GM12874 (cell line): ENCODE results near the gene FGF7.

ENCODE experiments used
- TF ChIP-seq, protein P1 (sequence below): IDR thresholded peaks from 2 replicates; pipeline ENCODE4 v1.5.1; 2011; ENCODE audit warnings: low read depth, mild to moderate bottlenecking, control low read depth, low read length, moderate library complexity; ENCODE audit not compliant: insufficient read depth

The FGF7 gene

DNA sequence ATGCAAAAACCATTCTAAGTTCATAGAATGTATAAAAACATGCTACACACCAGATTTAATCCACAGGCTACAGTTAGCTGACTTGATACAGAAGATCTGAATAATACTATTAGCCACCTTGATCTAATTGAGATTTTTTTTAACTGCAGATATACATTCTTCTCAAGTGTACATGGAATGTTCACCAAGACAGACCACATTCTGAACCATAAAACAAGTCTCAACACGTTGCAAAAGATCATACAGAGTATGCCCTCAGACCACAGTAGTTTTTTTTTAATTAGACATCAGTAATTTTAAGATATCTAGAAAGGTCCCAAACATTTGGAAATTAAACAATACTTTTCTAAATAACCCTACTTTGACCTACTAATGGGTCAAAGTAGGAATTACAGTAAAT, 83.3 kb downstream of the FGF7 start:
- TF ChIP-seq, protein P1, sequence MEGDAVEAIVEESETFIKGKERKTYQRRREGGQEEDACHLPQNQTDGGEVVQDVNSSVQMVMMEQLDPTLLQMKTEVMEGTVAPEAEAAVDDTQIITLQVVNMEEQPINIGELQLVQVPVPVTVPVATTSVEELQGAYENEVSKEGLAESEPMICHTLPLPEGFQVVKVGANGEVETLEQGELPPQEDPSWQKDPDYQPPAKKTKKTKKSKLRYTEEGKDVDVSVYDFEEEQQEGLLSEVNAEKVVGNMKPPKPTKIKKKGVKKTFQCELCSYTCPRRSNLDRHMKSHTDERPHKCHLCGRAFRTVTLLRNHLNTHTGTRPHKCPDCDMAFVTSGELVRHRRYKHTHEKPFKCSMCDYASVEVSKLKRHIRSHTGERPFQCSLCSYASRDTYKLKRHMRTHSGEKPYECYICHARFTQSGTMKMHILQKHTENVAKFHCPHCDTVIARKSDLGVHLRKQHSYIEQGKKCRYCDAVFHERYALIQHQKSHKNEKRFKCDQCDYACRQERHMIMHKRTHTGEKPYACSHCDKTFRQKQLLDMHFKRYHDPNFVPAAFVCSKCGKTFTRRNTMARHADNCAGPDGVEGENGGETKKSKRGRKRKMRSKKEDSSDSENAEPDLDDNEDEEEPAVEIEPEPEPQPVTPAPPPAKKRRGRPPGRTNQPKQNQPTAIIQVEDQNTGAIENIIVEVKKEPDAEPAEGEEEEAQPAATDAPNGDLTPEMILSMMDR: no peak

DNA sequence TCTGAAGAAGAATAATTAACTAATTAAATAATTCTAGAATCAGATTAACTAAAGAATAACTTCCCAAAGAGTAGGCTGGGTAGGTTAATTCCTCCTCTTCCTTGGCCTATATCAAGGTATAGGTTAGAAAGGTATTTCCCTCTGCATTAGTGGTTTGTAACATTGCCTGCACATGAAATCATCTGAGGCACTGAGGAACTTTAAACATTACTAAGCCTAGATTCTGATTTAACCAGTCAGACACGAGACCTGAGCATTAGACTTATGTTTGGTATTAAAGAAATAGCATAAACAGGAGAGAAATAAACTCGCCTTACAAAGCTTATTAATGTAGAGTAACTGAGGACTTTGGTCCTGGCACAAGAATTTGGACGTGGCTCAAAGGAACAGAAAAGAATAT, 84.2 kb downstream of the FGF7 start:
- TF ChIP-seq, protein P1: no peak

DNA sequence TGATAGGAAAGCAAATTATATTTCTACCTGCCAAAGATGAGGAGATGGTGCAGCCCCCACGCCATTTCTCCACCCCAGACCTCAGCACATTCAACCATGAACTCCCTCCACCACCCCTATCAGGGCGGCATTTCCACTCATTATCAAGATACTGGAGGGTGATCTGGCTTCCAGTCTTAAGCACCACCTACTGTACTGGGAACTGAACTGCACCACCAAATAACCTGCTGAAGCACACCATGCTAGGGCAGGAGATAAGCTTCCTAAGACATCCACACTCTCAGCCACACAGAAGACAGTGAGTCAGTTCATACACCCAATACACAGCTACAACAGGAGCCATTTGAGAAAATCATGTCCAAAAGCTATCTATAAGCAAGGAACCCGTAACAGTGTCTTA, 98.8 kb downstream of the FGF7 start:
- TF ChIP-seq, protein P1: no peak

DNA sequence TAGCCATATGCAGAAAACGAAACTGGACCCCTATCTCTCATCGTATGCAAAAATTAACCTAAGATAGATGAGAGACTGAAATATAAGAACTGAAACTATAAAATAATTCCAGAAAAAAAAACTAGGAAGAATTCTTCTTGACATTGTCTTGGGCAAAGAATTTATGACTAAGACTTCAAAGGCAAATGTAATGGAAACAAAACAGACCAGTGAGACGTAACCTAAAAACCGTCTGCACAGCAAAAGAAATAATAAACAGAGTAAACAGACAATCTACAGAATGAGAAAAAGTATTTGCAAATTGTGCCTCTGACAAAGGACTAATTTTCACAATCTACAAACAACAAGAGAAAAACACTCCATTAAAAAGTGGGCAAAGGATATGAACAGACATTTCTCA, 105.2 kb downstream of the FGF7 start:
- TF ChIP-seq, protein P1: no peak

DNA sequence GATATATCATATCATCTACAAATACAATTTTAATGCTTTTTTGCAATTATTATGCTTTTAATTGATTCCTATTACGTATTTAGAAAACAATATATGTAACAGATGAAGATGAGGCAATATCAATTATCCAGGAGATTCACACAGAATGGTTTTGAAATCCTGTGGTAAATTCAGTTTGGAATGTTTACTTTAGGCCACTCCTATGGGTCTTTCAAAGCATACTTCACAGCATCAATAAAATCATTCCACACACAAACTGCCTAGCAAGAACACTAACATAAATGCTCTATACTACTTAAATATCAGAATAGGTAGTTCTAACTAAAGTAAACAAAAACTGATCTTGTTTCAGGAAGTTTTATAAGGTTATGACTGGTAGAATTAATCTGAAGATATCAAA, 107.0 kb downstream of the FGF7 start:
- TF ChIP-seq, protein P1: no peak
